ENCODE measurements around the gene FGFR1OP2. TPM values are rescaled to one million over a fixed set of nuclear protein-coding genes. Genes with fewer than 3 reads are reported as not detected.

FGFR1OP2 gene
- total and polyA plus RNA-seq, 4 donors, result 11.9 to 76.0 (median 27.6) TPM

GRCh38 chr12:27002141-27002540 lies 63.9 kb downstream of the FGFR1OP2 start (continued):
- TF ChIP-seq REST (IDR thresholded peaks at IDR 0.05), result no peak
- TF ChIP-seq JUND (IDR thresholded peaks at IDR 0.05), result no peak

- 93% methylated on average over 6 of the region's 6 CpGs for WGBS
- DNase-seq (ENCODE audit: low spot score), result no peak
- Histone ChIP-seq H3K36me3 (ENCODE audit: control insufficient read depth in 4 of 4, insufficient read depth in 3 of 4, low read depth in 1 of 4, low read length in 3 of 4) (peaks cover 0 to 4% (median 3%) of the 10 kb centered on the region in 4 donors), H3K9ac (ENCODE audit: low read depth in 1 of 2, low read length in 2 of 2) (no peak overlapping the region), H3K4me3 (ENCODE audit: low read depth in 1 of 3, low read length in 3 of 3) (no peak overlapping the region), H3K27me3 (ENCODE audit: control insufficient read depth in 4 of 4, insufficient read depth in 4 of 4, low read length in 3 of 4) (no peaks in the 10 kb centered on the region), H3K4me1 (ENCODE audit: control insufficient read depth in 4 of 4, insufficient read depth in 4 of 4, low read length in 3 of 4) (peaks cover 4 to 25% (median 17%) of the 10 kb centered on the region in 4 donors), H3K27ac (ENCODE audit: low read depth in 1 of 2, low read length in 2 of 2) (no peak overlapping the region), H3K9me3 (ENCODE audit: control insufficient read depth in 4 of 4, low read length in 3 of 4) (no peaks in the 10 kb centered on the region)
- TF ChIP-seq YY1 (IDR thresholded peaks at IDR 0.05), result no peak
- no peak for TF ChIP-seq RXRA (IDR thresholded peaks at IDR 0.05)
- TF ChIP-seq HNF4A (conservative IDR thresholded peaks at IDR 0.05), result no peak
- no peak for TF ChIP-seq ZBTB33 (IDR thresholded peaks at IDR 0.05)
- TF ChIP-seq REST (IDR thresholded peaks at IDR 0.05), result no peak
- TF ChIP-seq NR2F2 (IDR thresholded peaks at IDR 0.05), result no peak
- TF ChIP-seq JUND (IDR thresholded peaks at IDR 0.05), result no peak
- TF ChIP-seq CTCF (IDR thresholded peaks at IDR 0.05; ENCODE audit: low read depth, low read length, missing input control), result no peak
- no peak for TF ChIP-seq ATF3 (IDR thresholded peaks at IDR 0.05)
- TF ChIP-seq EGR1 (IDR thresholded peaks at IDR 0.05; ENCODE audit: low read depth in 2 of 2), result no peak
- no peak for TF ChIP-seq GABPA (IDR thresholded peaks at IDR 0.05 in 1 of 2, conservative IDR thresholded peaks at IDR 0.05 in 1 of 2)
- no peak for TF ChIP-seq SP1 (IDR thresholded peaks at IDR 0.05)
- TF ChIP-seq FOXA2 (IDR thresholded peaks at IDR 0.05), result no peak
- TF ChIP-seq HNF4G (IDR thresholded peaks at IDR 0.05), result no peak
- TF ChIP-seq MAX (IDR thresholded peaks at IDR 0.05), result no peak
- no peak for TF ChIP-seq RAD21 (IDR thresholded peaks at IDR 0.05)
- TF ChIP-seq FOXA1 (IDR thresholded peaks at IDR 0.05), result no peak
- no peak for TF ChIP-seq TAF1 (conservative IDR thresholded peaks at IDR 0.05)
Measured at GRCh38 chr12:27003421-27004381, 65.4 kb downstream of the FGFR1OP2 start.

All from liver (tissue), 9 donors.